GM20431 (cell line): ENCODE measurements around the gene CAMK2D.

ENCODE experiments used
- in situ Hi-C: fragments of 300-500 bp; cut with MseI, MboI; formaldehyde crosslinking; loops from one replicate; pipeline ENCODE4 v1.15.0; 2020; ENCODE audit warnings: low sequenced_read_pairs; ENCODE audit not compliant: unreplicated experiment

CAMK2D gene

DNA sequence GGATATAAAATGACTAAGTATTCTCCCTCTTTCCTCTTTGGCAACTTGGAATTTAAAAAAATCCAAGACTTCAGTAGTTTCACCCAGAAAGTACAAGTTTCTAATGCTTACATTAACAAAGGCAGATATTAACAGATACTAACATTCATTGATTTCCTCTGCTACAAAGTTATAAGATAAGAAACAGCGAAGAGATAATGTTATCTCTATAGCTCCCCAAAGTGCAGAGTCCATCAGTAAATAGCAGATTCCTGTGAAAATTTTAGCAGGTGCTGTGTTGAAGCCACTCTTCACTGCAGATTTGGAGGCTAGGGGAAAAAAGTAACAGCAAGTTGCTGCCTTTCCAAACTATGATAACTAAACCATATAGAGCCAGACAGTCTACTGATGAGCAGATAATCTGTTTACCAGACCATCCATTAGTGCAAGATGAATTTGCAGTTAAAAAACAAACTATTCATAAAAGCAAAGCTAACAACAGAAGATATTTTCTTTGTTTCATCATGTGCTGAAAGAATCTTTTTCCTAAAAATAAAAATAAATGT, 3.3 kb upstream of the CAMK2D start:
- in situ Hi-C loops = loop anchor here (25.0 kb wide), 2 partner anchors 227 to 352 kb away; no protein-coding TSS in a partner anchor

DNA sequence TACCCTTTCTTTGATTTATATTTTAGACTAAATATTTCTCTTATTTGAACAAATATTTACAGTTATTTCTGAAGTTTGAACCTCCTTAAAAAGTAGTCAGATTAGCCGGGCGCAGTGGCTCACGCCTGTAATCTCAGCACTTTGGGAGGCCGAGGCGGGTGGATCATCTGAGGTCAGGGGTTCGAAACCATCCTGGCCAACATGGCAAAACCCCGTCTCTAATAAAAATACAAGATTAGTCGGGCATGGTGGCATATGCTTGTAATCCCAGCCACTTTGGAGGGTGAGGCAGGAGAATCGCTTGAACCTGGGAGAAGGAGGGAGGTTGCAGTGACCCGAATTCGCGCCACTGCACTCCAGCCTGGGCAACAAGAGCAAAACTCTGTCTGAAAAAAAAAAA, 2.4 kb upstream of the CAMK2D start:
- in situ Hi-C loops = loop anchor here (25.0 kb wide), 2 partner anchors 227 to 352 kb away; no protein-coding TSS in a partner anchor

DNA sequence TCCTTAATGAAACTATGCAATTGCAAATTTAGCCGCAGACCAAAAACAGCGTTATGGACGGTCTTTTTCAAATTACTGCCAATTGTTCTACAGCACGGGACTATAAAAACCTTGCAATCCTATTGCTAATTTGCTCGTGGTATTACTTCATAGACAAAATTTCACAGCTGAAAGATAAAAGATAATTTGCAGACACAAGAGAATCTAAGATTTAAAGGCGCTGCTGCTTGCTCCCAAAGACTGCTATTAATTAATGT, 1.4 kb upstream of the CAMK2D start:
- in situ Hi-C loops = loop anchor here (25.0 kb wide), 2 partner anchors 226 to 351 kb away; no protein-coding TSS in a partner anchor

DNA sequence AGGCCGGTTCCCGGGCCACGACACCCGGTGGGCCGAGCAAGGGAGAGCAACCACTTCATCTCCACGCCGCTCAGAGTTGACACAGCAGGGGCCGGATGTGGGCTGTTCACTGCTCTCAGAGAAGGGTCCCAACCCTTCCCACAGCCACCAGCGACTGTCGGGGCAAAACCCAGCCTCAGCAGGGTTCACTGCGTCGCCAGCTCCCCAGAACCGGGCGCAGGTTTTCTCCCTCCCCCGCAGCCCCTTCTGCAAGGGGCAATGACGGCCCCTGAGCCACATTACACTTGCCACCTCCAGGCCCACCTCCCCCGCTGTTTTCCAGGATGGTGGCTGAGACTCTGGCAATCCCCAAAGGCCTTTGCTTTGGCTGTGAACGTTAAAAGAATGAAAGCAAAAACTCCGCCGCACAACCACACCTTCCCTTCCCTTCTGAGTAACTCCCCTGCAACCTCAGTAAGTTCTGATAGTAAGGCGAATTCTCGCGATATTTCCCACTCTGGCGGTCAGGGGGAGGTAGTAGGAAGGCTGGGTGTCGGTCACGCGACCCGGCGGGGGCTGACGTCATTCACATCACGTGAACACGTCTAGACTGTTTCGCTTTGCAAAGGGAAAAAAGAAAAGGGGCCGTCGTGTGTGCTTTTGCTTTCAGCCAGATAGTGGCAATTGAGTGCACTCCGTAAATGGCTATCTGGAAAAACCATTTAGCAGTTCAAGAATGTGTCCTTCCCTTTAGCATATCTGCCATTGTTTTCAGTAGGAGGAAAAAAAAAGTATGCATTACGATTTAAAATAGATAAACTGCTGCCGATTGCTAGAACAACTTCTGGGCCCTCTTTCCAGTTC, 869 bp upstream of the CAMK2D start:
- in situ Hi-C loops = loop anchor here (25.0 kb wide), 2 partner anchors 225 to 350 kb away; no protein-coding TSS in a partner anchor

DNA sequence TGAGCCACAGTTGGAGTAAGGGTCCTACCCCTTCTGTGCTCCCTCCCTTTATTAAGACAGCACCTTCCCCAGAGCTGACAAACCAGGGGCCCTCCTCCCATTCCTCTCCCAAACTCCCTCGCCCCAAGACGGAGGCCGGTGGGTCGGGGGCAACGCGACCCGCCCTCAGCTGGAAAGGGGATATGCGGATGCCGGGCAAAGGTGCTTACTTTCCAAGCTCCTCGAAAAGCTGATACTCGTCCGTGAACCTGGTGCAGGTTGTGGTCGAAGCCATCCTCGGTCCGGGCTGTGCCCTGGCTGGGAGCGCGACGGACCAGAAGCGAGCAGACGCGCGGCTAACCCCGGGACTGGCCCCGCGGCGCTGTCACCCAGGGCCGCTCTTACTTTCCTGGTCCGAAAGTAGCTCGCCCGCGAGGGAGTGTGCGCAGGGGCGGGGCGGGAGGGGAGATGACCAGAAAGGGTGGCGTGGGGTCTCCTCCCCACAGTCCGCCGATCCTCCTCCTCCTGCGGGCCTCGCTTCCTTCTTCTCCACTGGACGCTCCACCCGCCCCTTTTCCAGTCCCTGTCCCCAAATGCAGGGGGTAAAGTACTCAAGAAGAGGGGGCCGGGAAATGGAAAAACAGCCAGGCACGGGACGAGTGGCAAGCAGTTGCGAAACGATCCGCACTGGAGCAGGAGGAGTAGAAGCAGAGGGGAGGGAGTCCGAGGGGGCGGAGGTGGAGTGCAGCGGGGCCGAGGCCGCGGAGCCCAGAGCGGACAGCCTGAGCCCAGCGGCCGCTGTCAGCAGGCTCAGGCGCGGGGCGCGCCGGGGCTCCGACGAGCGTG, 531 bp downstream of the CAMK2D start:
- in situ Hi-C loops = loop anchor here (25.0 kb wide), 2 partner anchors 224 to 349 kb away; no protein-coding TSS in a partner anchor

DNA sequence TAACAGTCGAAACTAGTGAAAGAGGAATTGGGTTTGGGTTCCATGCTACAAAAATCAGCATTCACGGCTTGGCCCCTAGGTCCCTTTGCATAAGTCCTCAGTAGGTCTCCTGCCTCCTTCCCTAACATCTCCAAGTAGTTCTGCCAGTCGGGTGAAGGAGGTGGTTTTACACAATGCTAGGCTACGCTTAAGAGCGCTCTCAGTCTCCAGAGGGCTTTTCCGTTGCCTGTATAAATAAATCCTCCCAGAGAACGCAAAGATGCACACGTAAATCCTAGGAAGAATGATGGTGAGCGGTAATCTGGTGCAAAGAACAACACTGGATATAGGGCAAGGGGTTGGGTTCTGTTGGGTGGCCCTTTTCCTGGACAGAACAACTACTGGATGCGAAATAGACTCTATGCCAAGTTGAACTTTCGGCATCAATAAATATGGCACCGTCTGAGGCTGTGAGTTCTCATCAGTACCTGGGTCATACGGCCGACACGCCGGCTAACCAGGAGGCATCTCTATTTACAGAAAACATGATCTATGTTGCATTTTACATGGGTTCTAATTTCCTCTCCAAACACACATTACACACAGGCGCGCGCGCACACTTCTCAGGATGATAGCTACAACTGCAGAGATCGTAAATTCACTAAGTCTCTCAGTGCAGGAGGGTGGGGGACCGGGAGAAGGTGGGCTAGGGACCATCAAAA, 1.3 kb downstream of the CAMK2D start:
- in situ Hi-C loops = loop anchor here (25.0 kb wide), 2 partner anchors 223 to 348 kb away; no protein-coding TSS in a partner anchor

DNA sequence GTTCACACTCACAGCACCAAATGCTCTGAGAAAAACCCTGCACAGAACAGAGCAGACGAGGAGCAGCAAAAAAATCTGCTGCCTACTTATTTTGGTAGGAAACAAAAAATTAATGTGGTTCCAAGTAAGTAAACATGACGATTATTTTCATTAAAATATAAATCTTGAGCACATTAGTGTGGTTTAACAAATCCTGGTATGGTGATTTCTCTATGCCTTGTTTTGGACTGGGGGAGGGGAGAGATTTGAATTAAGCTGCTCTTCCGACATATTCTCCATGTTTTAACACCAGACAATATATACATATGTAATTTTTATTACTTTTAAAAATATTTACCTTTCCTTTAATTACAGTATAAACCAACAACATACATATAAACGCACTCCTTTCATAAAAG, 1.8 kb downstream of the CAMK2D start:
- in situ Hi-C loops = loop anchor here (25.0 kb wide), 2 partner anchors 222 to 347 kb away; no protein-coding TSS in a partner anchor

DNA sequence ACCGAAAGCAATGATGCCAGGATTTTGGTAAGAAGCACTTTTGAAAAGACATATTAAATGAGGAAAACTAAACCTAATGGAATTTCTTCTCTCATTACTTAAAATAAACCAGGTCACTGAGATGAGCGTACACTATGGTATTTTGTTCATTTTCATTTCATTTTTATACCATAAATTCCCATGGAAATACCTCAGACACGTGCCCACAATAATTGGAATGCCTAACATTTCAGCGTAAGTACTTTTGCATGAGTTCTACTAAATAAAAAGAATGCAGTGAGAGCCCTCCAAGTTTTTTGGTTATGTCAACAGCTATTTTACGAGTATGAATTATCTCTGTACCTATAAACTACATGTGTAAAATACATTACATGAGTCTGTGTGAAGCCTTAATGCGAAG, 3.2 kb downstream of the CAMK2D start:
- in situ Hi-C loops = loop anchor here (25.0 kb wide), 2 partner anchors 221 to 346 kb away; no protein-coding TSS in a partner anchor

DNA sequence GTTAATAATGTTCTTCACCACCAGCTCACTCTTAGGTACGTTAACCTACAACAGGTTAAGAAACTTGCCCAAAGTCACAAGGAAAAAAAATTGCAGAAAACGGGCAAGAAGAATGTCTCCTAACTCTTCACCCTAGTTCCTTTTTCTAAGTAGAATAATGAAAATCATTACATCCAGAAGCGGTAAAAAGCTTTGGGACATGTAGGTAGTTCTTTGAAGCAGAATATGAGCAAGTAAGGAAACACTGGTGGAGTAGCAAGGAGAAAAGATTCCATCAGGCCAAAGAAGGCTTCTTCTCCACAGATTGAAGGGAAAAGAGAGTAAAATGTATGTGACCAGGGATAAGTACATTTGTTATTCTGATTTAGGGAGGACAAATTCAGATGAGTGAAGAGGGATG, 4.1 kb downstream of the CAMK2D start:
- in situ Hi-C loops = loop anchor here (25.0 kb wide), 2 partner anchors 220 to 345 kb away; no protein-coding TSS in a partner anchor

DNA sequence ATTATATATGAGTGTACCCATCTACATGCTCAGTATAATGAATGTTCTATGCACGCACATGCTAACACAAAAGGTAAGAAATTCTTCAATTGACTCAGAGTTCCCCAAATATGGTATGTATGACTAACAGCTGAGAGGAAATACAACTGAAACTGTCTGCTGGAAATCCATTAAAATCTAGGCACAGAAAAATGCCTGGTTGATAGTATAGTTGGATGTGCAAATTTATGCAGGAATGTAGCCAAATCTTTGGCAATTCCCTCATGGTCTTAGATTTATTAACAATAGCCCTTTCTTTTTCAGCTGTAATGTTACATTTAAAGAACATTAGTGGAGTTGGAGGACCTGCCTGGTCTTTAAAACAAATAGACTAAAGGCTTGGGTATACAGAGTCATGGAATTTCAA, 5.5 kb downstream of the CAMK2D start:
- in situ Hi-C loops = loop anchor here (25.0 kb wide), 2 partner anchors 219 to 344 kb away; no protein-coding TSS in a partner anchor

DNA sequence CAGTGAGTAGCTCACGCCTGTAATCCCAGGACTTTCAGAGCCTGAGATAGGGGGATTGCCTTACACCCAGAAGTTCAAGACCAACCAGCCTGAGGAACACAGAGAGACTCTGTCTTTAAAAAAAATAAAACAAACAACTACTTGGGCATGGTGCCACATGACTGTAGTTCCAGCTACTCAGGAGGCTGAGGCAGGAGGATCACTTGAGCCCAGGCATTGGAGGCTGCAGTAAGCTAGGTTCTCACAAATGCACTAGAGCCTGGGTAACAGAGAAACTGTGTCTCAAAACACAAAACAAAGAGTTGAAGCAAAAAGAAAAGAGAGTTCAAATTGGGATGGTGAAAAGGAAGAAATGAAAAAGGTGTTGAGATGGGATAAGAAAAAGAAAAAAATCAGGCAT, 10.8 kb downstream of the CAMK2D start:
- in situ Hi-C loops = loop anchor here (25.0 kb wide), 2 partner anchors 213 to 338 kb away; no protein-coding TSS in a partner anchor

DNA sequence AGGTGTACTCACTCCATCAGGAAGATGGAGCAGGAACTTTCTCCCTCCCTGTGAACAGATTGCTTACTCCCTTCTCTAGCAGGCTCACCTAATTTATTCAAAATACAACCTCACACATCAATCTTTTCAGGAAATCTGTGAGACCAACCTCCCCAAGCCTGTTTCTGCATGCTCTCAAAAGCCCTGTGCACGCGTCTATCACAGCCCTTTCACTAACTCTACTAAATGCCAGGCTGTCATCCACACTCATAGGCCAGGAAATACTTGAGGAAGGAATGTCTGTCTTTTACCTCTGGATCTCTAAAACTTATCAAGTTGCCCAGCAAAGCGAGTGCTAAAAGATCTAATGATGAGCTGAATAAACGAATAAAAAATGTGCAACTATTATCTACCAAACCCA, 11.2 kb downstream of the CAMK2D start:
- in situ Hi-C loops = loop anchor here (25.0 kb wide), 2 partner anchors 213 to 338 kb away; no protein-coding TSS in a partner anchor

DNA sequence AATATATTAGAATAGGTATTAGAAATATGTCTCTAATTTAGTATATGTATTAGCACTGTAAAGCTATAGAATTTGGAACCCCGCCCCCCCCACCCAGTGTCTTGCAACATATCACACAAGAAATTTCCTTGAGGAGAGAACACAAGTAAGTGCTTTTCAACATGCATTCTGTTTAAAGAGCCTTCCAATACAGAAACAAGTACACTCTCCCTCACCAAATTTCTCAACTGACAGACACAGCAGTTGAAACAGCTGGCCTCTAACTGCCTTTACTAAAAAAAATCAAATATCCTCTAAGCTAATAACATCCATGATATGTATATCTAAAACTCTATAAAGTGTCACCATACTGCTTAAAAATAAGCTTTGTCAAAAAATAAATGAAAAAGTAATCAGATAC, 12.4 kb downstream of the CAMK2D start:
- in situ Hi-C loops = no loop called here

DNA sequence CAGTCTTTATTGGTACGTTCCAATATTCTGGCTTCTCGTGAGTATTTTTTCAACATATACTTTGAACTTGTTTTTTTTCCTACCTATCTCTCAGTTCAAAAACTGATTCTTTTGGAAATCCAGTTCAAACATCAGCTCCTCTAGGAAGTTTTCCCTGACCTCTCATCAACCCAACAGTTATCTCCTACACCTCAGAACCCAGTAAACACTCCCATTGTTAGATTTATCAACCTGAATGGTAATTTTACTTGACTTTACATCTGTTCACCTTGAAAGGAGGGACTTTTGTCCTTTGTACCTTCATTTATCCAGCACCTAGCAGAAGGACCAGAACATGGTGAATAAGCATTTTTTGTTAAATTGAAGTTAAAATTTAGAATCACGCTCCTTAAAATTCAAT, 13.6 kb downstream of the CAMK2D start:
- in situ Hi-C loops = no loop called here

DNA sequence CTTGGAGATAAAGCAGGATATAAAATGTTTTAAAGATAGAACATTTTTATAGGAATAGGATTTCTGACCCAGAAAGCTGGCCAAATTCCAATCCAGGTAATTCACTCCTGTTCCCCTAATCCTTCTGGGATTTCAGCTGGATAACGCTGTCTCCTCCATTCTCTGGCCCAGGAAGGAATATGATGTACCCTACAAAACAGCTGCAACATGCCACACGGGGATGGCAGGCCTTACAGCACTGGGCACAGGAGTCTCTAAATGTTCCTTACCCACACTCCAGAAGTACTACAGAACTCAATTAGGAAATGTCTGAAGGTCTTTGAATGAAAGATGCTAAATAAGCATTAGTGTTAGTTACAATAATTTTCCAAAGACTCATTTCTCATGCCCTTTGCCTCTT, 15.8 kb downstream of the CAMK2D start:
- in situ Hi-C loops = no loop called here

DNA sequence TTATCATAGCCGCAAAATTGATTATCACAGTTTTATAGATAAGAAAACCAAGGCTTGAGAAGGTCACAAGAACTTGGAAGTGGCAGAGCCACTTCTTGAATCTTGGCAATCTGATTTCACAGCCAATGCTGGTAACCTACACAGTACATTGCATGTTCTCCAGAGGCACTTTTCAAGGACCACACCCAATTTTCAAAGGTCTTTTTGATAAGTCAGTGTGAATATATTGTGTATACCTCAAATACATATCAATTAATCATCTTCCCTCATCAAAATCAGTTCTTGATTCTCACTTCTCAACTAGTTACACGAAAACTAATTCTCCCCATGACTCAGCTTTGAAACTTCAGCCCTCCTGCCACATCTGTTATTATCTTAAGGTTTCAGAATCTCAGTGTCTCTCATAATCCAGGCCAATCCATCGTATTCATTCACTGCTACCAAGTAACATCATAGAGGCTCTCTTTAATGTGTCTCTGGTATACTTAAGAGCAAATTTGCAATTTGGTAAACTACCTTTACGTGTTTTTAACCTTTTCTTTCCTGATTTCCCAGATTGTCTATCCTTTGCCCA, 16.8 kb downstream of the CAMK2D start:
- in situ Hi-C loops = no loop called here

DNA sequence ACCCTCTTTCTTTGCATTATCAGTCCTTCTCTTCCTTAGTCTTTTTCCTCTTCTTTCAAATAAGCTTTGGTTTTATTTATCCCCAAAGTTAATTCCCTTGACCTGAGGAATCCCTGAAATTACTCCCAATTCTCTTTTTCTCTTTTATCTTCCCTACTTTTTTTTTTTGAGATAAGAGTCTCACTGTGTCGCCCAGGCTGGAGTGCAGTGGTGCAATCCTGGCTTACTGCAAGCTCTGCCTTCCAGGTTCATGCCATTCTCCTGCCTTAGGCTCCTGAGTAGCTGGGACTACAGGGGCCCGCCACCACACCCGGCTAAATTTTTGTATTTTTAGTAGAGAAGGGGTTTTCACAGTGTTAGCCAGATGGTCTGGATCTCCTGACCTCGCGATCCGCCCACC, 17.8 kb downstream of the CAMK2D start:
- in situ Hi-C loops = no loop called here

DNA sequence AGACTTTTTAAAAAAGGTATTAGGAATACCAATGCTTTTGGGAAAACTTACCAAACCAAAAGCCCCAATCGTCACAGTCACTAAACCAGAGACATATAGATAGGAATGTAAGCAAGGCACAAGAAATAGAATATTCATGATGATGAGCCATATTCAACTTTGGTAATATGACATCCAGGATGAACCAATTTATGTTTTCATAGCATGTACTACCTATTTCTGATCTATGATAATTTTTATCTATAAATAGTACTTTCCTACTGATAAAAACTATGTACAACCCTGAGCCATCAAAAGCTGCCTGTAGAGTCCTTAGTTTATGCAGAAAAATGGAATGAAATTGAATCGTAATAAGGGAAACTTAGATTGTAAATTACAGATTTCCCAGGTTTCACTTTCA, 18.9 kb downstream of the CAMK2D start:
- in situ Hi-C loops = no loop called here

DNA sequence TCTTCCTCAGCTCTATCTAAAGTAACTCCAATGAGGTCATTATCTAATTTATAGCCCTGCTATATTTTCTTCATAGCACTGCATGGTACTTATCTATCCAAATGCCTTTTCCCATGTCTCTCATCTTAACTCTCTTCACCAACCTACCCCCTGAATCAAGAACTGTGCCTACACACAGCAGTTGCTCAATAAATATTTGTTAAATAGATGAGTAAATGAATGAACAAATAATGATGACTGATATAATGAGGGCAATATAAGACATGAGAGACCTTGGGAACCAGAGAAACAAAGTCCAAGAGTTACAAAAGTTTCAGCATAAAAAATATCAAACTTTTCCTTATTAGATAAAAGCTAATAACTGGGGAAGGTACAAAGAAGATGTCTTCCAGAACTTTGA, 19.6 kb downstream of the CAMK2D start:
- in situ Hi-C loops = no loop called here
